AG08396 (cell line): Measurements from ENCODE around the gene IGF2BP3.
A peak's percentile ranks its signal among the peaks of the same experiment; 100 is the strongest.

Experiments
- DNase-seq: peaks from one replicate; pipeline ENCODE4 v3.0.0; 2012; ENCODE audit warnings: low spot score, mixed read lengths

The IGF2BP3 gene

DNA sequence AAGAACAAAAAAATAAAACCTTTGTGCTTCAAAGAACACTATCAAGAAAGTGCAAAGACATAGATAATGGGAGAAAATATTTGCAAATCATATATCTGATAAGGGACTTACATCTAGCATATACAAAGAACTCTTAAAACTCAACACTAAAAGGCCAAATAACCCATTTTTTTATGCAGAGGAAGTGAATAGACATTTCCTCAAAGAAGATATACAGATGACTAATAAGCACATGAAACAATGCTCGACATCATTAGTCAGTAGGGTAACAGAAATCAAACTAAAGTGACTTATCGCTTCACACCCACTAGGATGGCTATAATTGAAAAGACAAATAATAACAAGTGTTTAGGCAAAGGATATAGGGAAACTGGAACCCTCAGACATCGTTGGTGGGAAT lies 93.2 kb downstream of the IGF2BP3 start:
- DNase-seq, result no peak

- DNase-seq, result no peak
Observed at GRCh38 chr7:23373151-23374004, 96.9 kb downstream of the IGF2BP3 start.

- DNase-seq, result no peak
Observed at GRCh38 chr7:23372611-23373010, 97.7 kb downstream of the IGF2BP3 start.

DNA sequence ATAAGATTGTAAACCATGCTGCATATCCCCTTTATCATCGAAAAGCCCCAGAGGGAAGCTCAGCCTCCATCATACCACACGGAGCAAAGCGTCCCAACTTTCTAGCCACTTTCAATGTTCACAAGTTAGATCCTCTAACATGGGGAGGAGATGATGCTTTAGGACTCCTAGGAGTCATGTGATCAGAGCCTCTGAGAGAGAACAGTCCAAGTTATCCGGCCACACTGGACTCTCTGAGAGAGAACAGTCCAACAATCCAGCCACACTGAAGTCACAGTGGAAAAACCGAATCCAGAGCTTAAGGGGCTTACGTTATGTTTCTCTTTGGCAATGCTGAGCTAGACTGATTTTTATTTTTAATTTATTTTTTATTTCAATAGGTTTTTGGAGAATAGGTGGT lies 98.6 kb downstream of the IGF2BP3 start:
- no peak for DNase-seq

DNA sequence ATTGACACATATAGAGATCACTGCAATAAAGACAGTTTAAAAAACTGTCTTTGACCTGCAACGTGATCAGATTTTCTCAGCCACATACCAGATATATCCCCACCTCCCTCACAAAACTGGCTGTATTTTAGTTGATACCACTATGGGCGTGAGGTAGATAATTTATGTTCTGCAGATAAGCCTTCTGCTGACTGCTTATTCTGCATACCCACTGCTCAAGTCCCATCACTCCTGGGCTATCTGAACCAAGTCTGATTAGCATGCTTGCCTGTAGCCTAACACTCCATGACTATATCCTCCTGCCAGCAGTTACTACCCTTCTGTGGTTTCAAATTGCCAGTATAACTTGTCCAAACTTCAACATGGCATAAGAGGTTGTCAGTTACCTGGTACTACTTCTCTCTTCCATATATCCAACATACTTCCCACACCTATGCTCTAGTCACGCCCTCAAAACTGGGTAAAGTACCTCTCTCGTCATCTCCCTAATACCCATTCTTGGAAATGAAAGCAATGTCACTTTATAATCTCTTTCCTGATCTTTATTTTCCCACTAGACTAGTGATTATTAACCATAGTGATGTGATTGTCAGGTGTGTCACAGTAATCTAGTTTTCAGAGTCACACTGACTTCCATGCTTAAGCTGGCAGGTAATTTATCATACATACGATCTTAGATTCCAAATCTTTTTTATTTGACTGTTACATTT lies 100.4 kb downstream of the IGF2BP3 start:
- no peak for DNase-seq

- no peak for DNase-seq
Observed at GRCh38 chr7:23369100-23369499, 101.2 kb downstream of the IGF2BP3 start.

- no peak for DNase-seq
Observed at GRCh38 chr7:23358152-23358674, 112.1 kb downstream of the IGF2BP3 start.

GRCh38 chr7:23357190-23358093 lies 112.8 kb downstream of the IGF2BP3 start:
- no peak for DNase-seq

DNA sequence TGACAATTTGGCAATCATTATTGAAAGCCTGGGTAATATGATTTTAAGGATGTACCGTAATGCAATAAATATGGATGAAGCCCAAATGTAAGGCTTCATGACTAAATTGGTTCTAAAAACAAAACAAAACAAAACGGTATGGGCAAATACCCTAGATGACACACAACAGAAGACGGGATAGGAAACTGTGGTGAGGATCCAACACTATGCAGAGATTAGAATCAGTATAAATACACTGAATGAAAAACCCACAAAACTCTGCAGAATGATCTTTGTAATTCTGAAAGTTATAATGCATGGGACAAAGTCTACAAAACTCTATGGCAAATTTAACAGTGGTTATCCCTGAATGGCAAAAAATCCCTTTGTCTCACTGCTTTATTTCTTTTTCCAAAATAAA lies 113.6 kb downstream of the IGF2BP3 start:
- no peak for DNase-seq

GRCh38 chr7:23356168-23356567 lies 114.1 kb downstream of the IGF2BP3 start:
- DNase-seq, result no peak

DNA sequence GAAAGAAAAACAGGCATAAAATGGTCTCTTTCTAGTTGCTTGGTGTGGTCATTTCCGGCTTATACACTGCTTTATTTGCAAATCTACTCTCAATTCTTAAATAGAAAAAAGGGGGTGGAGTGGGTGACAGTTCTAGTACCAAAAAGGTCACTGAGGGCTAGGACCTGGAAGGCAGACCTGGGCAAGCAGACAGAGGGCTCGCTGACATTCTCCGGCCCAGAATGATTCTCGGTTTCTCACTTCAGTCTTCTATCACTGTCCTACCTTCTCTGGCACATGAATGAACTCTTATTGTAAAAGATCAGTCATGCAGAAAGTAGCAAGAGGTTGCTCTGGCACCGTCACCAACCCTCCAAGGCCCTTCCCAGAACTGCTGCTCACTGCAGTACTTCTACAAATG lies 117.1 kb downstream of the IGF2BP3 start:
- no peak for DNase-seq

DNA sequence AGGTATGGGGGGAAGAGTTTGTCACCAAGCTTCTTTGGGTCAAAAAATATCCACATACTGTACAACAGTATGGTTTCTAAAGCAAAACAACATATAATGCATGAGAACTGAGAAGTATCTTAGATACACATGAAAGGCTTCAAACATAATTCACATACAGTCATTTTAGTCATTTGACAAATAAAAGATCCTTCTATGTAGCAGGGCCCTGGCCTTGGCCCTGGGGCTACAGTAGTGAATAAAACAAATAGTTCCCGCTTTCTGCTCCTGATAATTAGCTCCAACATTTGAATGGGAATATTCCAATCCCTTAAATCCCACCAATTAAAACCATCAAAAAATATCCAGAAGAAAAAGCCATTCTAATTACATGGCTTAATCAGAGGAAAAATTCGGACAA lies 119.8 kb downstream of the IGF2BP3 start:
- no peak for DNase-seq

DNA sequence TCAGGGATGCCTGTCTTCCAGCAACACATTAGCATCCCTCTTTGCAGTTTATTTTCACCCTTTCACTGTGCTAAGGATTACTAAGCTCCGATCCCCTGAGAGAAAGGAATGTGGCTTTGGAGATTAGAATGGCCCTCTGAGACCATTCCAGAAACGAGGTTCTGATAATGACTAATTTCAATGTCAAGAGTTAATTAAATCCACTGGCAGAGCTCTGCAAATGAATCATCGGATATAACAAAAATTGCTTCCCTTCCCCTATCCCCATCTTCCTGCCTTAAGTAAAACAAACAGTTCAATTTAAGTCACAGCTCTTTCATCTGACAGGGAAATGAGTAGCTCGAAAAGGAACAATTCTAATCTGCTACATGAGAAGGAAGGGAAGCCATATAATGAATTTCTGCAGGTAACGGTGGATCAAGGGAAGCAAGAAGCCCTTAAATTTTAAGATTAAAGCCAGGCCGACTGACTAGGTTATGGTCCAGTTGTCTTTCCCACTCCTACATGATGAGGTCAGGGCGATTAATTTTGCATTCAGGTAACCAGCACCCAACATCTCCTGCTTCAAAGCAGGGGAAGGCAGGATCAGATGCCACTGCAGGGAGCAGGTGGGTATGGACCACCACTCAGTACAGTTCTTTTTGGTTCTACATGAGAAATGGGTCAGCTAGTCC lies 120.7 kb downstream of the IGF2BP3 start:
- peak; percentile 61 for DNase-seq

DNA sequence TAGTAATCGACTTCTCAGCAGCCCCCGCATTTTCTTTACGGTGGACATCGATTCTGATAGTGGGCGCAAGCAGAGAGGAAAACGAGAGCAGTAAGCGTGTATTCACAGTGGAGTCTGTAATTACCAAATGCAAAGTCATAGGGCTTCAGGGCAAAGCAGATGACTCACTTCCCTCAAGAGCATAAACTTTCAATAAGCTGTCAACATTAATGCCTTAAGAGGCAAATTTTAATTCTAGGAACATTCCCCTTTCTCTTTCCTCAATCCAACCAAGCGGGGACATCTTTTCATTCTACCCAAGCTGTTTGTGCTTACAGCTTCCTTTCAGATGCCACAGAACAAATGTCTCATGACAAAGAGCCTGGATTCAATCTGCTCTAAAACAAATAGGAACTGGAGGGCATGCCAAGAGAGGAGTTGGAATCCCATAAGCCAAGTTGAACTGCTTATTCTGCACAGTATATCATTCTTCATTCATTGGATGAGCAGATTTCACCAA lies 122.6 kb downstream of the IGF2BP3 start:
- peak; percentile 56 for DNase-seq

DNA sequence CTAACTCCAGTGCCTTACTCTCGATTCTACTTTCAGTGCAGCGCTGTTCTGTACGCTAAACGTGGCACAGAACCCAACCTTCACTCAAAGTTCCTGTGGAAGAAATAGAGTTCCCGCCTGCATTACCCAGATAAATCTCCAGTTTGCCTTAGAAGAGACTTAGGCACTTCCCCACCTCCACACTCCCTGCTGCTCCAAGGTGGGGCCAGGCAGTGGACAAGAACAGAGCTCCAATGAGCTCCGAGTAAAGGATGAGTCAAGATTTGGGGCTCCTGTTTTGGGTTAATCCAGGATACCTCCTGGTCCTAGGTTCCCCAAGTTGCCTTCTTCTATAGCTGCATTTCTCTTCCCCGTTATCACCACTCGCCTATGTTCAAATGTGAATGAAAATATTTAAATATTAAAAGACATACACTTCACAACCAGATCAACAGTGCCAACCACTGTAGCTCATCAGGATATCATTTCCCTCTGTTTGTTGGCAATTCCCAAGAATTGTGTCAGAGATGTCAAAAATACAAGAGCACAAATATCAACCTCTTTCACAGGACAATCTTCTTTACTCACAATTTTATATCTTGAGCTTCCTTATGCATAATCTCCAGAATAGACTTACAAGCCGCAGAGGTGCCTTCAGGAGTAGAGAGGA lies 123.1 kb downstream of the IGF2BP3 start:
- no peak for DNase-seq

DNA sequence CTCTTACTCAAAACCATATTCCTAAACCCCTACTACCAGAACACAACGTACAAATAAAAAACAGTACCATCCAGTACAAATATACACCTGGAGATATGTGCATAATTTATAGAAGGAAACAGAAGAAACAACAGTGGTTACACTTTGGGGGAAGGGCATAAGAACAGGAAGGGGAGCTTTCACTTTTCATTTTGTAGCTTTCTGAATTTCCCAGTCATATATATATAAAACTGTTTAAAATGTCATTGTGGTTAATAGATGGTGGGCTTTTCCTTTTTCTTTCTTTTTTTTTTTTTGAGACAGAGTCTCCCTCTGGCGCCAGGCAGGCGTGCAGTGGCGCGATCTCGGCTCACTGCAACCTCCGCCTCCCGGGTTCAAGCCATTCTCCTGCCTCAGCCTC lies 124.0 kb downstream of the IGF2BP3 start:
- DNase-seq, result no peak

- DNase-seq, result no peak
Observed at GRCh38 chr7:23345601-23346000, 124.7 kb downstream of the IGF2BP3 start.

GRCh38 chr7:23343806-23344475 lies 126.3 kb downstream of the IGF2BP3 start:
- no peak for DNase-seq

DNA sequence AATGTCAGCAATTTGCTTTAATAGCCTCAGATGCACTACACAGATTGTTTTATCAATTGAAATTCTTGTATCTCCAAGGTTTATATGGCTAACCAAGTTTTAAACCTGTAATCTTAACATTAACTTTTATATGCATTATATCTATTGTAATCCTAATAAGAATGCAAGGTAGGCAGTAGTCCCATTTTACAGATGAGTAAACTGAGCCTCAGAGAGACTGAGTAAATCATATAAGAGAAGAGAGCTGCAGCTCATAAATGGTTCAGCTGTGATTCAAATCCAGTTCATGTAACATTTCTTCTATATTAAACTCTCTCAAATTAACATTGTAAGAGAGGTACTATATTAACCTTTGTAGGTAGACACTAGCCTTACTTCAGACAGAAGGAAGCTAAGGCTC lies 127.2 kb downstream of the IGF2BP3 start:
- no peak for DNase-seq

- no peak for DNase-seq
Observed at GRCh38 chr7:23341846-23342598, 128.3 kb downstream of the IGF2BP3 start.
